OCI-LY1 (cell line): ENCODE data around the gene SYT15.
"Not testable (repeated sequence)": the region's sequence is repeated elsewhere in the genome, so short reads cannot be mapped to it uniquely, and the experiment has no call there.

ENCODE experiments used
- EZH2 ChIP-seq: fragments of 200-600 bp; sonication (generic), shearing (Covaris generic); IDR thresholded peaks from 2 replicates; pipeline ENCODE4 v1.8.0; 2017; ENCODE audit warnings: borderline replicate concordance, mixed run types, mild to moderate bottlenecking, antibody characterized with exemption, low read length, moderate library complexity, mixed read lengths
- TF ChIP-seq, protein P1 (sequence below): fragments of 200-600 bp; sonication (generic), shearing (Covaris generic); IDR thresholded peaks from 2 replicates; pipeline ENCODE4 v1.5.1; 2017; ENCODE audit warnings: mild to moderate bottlenecking, antibody characterized with exemption, low read length, moderate library complexity, mixed read lengths

DNA sequence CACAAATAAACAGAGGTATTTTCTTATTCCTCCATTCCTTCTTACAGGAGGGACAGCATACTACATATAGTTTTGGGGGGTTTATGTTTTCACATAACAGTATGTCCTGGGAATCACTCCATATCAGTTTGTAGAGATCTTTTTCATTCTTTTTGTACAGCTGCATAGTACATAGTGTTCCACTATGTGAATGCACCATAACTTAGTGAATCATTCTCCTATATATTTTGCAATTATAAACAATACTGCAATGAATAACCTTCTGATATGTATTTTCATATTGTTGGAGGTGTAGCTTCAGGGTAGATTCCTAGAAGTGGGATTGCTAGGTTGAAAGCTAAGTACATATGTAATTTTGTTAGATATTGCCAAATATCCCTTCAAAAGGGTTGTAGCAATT, 61.1 kb downstream of the SYT15 start:
- TF ChIP-seq, protein P1, sequence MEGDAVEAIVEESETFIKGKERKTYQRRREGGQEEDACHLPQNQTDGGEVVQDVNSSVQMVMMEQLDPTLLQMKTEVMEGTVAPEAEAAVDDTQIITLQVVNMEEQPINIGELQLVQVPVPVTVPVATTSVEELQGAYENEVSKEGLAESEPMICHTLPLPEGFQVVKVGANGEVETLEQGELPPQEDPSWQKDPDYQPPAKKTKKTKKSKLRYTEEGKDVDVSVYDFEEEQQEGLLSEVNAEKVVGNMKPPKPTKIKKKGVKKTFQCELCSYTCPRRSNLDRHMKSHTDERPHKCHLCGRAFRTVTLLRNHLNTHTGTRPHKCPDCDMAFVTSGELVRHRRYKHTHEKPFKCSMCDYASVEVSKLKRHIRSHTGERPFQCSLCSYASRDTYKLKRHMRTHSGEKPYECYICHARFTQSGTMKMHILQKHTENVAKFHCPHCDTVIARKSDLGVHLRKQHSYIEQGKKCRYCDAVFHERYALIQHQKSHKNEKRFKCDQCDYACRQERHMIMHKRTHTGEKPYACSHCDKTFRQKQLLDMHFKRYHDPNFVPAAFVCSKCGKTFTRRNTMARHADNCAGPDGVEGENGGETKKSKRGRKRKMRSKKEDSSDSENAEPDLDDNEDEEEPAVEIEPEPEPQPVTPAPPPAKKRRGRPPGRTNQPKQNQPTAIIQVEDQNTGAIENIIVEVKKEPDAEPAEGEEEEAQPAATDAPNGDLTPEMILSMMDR = not testable (repeated sequence)
- not testable (repeated sequence) for TF ChIP-seq EZH2
